NCI-H1048 (cell line): ENCODE measurements around the gene TMEM150B.
"Not testable (repeated sequence)": the region's sequence is repeated elsewhere in the genome, so short reads cannot be mapped to it uniquely, and the experiment has no call there.

Experiments
- DNase-seq: peaks from one replicate; lab custom pipeline; 2025; lab: John Stamatoyannopoulos, UW

The TMEM150B gene

DNA sequence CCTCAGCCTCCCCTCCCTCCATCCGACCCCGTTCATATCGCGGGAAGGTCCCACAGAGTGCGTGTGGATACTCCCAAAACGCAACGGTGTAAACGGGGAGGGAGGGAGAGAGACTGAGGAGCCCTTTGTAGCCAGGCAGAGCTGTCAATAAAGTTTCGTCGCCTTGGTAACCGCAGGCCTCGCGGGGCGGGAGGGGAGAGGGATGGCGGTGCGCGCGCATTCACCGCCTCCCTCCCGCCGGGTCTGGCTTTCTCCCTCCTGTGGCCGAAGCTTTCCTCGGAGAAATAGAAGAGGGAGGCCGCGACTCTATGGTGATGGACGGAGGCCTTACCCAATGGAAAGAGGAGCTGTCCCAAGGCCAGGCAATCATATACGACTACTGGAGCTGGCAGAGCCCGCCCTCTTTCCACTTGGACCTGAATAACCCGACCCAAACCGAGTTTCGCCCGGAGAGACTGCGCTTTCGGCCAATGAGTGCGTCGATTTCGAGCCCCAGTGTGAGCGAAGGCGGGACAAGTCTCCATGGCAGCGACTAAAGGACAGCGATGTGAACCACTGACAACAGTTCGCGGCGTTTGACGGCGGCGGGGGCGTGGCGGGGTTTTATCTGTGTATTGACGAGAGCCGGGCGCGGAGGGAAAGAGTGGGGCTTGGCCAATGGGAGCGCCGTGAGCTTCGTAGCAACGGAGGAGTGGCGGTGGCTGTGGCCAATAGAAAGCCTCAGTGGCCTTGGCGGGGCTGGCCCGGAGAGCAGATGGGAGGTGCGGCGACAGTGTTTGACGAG is 14.2 kb upstream of the TMEM150B start, which contains the start of gene KMT5C:
Gene KMT5C (plus strand): TSS at position 772 of the 784 bp plus-strand sequence. CDS start 2,061 bp downstream, outside the sequence.
- peak; percentile 100 for DNase-seq

DNA sequence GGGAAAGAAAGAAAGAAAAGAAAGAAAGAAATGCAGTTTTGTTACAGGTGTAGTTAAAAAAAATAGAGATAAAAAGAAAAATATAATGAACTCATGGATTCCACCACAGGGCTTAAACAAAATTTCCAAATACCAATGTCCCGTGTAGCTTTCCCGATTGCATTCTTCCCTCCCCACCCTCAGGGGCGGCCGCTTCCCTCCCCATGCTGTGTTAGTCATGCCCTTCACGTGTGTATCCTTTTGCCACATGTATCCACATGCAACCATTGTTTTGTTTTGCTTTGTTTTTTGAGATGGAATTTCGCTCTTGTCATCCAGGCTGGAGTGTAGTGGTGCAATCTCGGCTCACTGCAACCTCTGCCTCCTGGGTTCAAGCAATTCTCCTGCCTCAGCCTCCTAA is 11.0 kb upstream of the TMEM150B start:
- no peak for DNase-seq

- DNase-seq: no peak
These were observed 8.7 kb upstream of the TMEM150B start for GRCh38 chr19:55333870-55334269.

GRCh38 chr19:55329791-55330190 is 4.7 kb upstream of the TMEM150B start:
- not testable (repeated sequence) for DNase-seq

DNA sequence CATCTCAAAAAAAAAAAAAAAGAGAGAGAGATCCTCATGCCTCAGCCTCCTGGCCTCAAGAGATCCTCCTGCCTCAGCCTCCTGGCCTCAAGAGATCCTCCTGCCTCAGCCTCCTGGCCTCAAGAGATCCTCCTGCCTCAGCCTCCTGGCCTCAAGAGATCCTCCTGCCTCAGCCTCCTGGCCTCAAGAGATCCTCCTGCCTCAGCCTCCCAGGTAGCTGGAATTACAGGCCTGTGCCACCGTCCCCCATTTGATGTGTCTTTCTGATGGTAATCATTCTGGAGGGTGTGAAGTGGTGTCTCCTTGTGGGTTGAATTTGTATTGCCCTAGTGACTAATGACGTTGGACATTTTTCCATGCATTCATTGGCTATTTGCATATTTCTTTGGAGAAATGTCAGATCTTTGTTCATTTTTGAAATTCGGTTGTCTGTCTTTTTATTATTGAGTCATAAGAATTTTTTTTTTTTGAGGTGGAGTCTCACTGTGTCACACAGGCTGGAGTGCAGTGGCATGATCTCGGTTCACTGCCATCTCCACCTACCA is 3.7 kb upstream of the TMEM150B start:
- DNase-seq: not testable (repeated sequence)

DNA sequence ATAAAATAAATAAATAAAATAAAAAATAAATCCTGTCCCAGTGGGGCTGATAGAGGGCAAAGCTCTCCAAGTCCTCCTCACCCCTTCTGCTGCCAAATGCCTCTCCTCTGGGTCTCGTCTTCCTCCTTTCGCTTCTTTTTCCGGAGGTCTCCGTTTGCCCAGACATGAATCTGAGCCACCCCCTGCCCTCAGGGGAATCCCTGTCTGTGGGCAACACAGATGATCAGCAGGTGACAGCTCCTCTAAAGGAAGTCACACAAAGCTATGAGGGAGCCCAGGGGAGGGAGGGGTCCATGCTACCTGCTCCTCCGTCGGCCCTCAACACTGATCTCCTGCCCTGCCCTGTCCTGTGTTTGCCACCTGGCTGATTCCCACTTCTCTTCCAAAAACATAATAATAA is 479 bp downstream of the TMEM150B start:
- DNase-seq: no peak

DNA sequence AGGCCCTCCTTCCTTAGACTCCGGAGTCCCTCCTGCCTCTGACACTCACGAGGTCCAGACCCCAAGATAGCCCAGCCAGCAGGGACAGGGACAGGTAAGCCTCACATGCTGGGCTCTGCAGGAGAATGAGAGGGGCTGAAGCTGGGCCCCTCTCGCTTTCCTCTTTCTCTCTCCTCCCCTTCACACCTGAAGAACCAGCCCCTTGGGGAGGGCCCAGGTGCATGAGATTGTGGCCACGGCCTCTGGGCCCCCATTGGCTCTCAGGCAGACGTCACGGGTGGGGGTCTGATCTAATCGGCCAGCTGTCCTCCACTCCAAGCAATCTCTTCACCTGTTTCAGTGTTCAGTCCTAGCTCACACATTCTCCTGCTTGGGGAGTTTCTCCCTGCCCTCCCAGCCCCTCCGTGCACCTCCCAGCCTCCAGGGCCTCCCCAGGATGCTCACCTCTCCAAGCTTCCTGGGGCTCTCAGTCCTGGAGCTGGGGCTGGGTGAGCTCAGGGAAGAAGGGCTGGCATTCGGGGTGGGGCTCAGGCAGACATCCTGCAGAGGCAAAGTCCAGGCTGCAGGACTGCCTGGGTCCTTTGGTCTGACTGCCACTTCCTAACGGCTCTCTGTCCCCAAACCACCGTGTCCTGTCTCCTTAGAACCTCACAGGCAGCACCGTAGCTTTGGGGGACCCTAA is 2.8 kb downstream of the TMEM150B start:
- DNase-seq: no peak

- no peak for DNase-seq
These were observed 3.5 kb downstream of the TMEM150B start for GRCh38 chr19:55321466-55322137.

GRCh38 chr19:55320844-55321419 is 4.2 kb downstream of the TMEM150B start:
- no peak for DNase-seq

DNA sequence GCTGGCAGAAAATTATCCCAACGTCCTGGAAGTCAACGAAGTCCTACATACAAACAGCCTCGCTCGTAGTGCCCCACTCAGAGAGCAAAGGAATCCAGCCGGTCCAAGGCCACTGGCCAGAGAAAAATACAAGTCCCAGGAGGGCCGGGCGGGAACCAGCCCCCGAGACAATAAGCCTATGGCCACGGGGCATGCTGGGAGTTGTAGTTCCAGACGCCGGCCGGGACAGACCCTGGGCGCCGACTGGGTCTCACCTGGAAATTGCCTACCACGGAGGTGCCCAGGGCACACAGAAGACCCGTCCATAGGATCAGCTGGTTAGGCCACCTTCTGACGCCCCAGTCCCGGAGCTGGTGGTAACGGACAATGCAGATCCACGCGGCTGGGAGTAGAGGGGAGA is 5.4 kb downstream of the TMEM150B start:
- no peak for DNase-seq

GRCh38 chr19:55316646-55317045 is 8.5 kb downstream of the TMEM150B start:
- no peak for DNase-seq

GRCh38 chr19:55315956-55316525 is 9.1 kb downstream of the TMEM150B start:
- no peak for DNase-seq

DNA sequence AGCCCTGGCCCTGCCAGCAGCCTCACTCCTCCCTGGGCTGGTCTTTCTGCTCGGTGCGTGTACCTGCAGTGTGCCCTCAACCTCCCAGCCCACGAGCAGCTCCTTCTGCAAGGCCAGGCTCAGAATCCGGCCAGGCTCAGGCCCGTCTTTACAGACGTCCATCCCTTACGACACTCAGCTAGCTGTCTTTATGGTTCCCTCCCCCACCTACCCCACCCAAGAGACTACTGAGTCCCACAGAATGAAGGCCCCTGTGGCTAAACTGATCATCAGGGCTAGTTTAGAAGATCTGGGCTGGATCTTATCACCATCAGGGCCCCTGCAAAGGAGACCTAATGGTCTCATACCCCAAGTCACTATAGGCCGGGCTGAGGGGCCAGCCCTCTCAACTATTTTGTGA is 10.7 kb downstream of the TMEM150B start:
- DNase-seq: no peak

DNA sequence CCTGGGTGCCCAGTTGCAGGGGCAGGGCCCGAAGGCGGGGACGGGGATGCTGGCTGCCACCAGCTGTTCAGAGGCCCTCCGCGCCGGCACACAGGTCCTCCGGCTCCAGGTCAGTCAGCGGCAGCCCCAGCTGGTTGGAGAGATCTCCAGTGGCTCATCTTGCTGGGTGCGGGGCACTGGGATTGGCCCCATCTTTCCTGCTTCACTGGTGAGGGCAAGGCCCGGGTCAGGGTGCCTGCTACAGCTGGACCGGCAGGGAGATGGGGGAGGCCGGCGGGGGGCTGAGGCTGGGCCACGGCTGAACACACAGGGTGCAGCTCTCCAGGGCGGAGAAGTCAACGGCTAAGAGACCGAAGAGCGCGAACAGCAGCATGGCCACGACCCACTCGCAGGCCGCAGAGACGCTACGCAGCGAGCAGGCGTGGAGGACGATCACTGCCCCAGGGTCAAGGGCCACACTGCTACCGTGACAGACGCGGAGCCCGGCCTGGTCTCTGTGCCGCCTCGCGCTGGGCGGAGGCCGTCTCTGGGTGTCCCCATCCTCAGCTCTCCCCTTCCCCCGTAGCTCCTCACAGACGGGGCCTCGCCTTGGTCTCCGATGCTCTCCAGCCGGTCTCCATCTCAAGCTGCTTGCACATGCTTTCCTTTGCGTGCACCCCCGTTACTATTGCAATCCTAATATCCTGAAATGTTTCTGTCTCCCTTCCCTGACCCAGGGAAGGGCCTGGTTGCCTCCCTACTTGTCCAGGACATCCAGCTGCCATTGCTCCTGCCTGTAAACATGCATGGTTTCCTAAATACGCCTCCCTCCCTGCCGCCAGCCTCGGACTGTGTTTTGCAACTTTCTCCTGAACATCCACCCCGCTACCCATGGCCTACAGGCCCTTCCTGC is 12.3 kb downstream of the TMEM150B start:
- no peak for DNase-seq

- DNase-seq: no peak
These were observed 13.3 kb downstream of the TMEM150B start for GRCh38 chr19:55311797-55312196.

- DNase-seq: no peak
These were observed 13.7 kb downstream of the TMEM150B start for GRCh38 chr19:55311397-55311796.

DNA sequence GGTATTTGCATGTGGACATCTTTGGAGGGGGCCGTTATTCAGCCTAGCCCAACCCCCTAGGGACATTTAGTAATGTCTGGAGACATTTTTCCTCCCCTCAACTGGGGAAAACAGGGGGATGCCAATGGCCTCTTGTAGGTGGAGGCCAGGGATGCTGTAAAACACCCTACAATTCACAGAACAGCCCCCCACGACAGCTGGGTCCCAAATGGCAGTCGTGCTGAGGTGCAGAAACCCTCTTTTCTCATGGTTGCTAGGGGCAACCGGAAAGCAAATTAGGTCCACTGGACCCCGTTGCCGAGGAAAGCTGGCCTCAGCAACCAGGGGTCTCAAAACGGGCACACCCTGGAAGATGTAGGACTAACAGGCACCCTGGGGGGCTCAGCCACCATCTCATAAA is 14.6 kb downstream of the TMEM150B start:
- DNase-seq: no peak

GRCh38 chr19:55309448-55309847 is 15.7 kb downstream of the TMEM150B start:
- DNase-seq: no peak

GRCh38 chr19:55308281-55308680 is 16.9 kb downstream of the TMEM150B start:
- no peak for DNase-seq

GRCh38 chr19:55306712-55307111 is 18.4 kb downstream of the TMEM150B start:
- DNase-seq: no peak
